GM12878 (cell line): ENCODE data around the gene SERBP1.

Experiments
- CEBPB ChIP-seq, 2 experiments: fragments of 150-350 bp in 1 of 2; IDR thresholded peaks; 2 replicates each; pipeline ENCODE4 v1.6.1; 2012 to 2014; ENCODE audit warnings: low read depth in 2 of 2, low read length in 2 of 2, borderline replicate concordance in 1 of 2, inconsistent platforms in 1 of 2
- CREB1 ChIP-seq: IDR thresholded peaks from 2 replicates; pipeline ENCODE4 v1.6.1; 2012; ENCODE audit warnings: low read depth, mild to moderate bottlenecking, inconsistent platforms
- ELK1 ChIP-seq: IDR thresholded peaks from 2 replicates; pipeline ENCODE4 v1.6.1; 2012; ENCODE audit warnings: low read depth, low read length, improper control_type of control experiment
- FOS ChIP-seq: IDR thresholded peaks from 3 replicates; pipeline ENCODE4 v1.6.1; 2011; ENCODE audit warnings: borderline replicate concordance; ENCODE audit not compliant: insufficient read length; ENCODE audit errors: extremely low read depth
- MTA3 ChIP-seq: IDR thresholded peaks from 2 replicates; pipeline ENCODE4 v1.6.1; 2012; ENCODE audit warnings: low read length, inconsistent platforms, borderline replicate concordance
- POLR2A ChIP-seq: IDR thresholded peaks from 2 replicates; pipeline ENCODE4 v1.6.1; 2011; ENCODE audit warnings: low read depth, mild to moderate bottlenecking, low read length
- POLR2AphosphoS5 ChIP-seq: IDR thresholded peaks from 2 replicates; pipeline ENCODE4 v1.6.1; 2011; ENCODE audit warnings: mild to moderate bottlenecking, low read length, inconsistent platforms
- WRNIP1 ChIP-seq: IDR thresholded peaks from 2 replicates; pipeline ENCODE4 v1.6.1; 2011; ENCODE audit warnings: low read depth, low read length, improper control_type of control experiment, borderline replicate concordance
- ZNF217 ChIP-seq: fragments of 450-650 bp; IDR thresholded peaks from 2 replicates; pipeline ENCODE4 v1.6.1; 2017; ENCODE audit warnings: antibody characterized with exemption, mild to moderate bottlenecking
- TF ChIP-seq, protein P1 (sequence below): IDR thresholded peaks from 2 replicates; pipeline ENCODE4 v1.6.1; 2011; ENCODE audit warnings: low read depth, low read length, improper control_type of control experiment, borderline replicate concordance
- TF ChIP-seq, protein P2 (sequence below), 3 experiments: IDR thresholded peaks in 2 of 3; conservative IDR thresholded peaks in 1 of 3; 2 replicates each; pipeline ENCODE4 v1.5.1; 2011; ENCODE audit warnings: low read depth in 3 of 3, low read length in 3 of 3, mild to moderate bottlenecking in 3 of 3, control low read depth in 2 of 3, moderate library complexity in 2 of 3, inconsistent platforms in 1 of 3, mixed read lengths in 1 of 3; ENCODE audit not compliant: control insufficient read depth in 2 of 3, insufficient read depth in 1 of 3; ENCODE audit errors: extremely low read depth in 1 of 3

- no peak for TF ChIP-seq FOS
- TF ChIP-seq CEBPB (IDR thresholded peaks at IDR 0.05; ENCODE audit: borderline replicate concordance in 1 of 2, low read depth in 2 of 2, low read length in 2 of 2): no peak
- TF ChIP-seq MTA3: no peak
- TF ChIP-seq ZNF217: no peak
- no peak for TF ChIP-seq POLR2AphosphoS5
- no peak for TF ChIP-seq ELK1
- TF ChIP-seq POLR2A: no peak
- TF ChIP-seq, protein P1, sequence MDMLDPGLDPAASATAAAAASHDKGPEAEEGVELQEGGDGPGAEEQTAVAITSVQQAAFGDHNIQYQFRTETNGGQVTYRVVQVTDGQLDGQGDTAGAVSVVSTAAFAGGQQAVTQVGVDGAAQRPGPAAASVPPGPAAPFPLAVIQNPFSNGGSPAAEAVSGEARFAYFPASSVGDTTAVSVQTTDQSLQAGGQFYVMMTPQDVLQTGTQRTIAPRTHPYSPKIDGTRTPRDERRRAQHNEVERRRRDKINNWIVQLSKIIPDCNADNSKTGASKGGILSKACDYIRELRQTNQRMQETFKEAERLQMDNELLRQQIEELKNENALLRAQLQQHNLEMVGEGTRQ: no peak
- no peak for TF ChIP-seq WRNIP1
- no peak for TF ChIP-seq CREB1
- TF ChIP-seq, protein P2, sequence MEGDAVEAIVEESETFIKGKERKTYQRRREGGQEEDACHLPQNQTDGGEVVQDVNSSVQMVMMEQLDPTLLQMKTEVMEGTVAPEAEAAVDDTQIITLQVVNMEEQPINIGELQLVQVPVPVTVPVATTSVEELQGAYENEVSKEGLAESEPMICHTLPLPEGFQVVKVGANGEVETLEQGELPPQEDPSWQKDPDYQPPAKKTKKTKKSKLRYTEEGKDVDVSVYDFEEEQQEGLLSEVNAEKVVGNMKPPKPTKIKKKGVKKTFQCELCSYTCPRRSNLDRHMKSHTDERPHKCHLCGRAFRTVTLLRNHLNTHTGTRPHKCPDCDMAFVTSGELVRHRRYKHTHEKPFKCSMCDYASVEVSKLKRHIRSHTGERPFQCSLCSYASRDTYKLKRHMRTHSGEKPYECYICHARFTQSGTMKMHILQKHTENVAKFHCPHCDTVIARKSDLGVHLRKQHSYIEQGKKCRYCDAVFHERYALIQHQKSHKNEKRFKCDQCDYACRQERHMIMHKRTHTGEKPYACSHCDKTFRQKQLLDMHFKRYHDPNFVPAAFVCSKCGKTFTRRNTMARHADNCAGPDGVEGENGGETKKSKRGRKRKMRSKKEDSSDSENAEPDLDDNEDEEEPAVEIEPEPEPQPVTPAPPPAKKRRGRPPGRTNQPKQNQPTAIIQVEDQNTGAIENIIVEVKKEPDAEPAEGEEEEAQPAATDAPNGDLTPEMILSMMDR (IDR thresholded peaks at IDR 0.05 in 2 of 3, conservative IDR thresholded peaks at IDR 0.05 in 1 of 3; ENCODE audit: control insufficient read depth in 2 of 3, extremely low read depth in 1 of 3, insufficient read depth in 1 of 3, low read depth in 3 of 3, low read length in 3 of 3): no peak
Observed at GRCh38 chr1:67377253-67377652, 52.9 kb downstream of the SERBP1 start.
